ENCODE measurements around the gene MANF. TPM values are rescaled to one million over a fixed set of nuclear protein-coding genes. Genes with fewer than 3 reads are reported as not detected.

MANF gene
- 200 and 285 TPM in 2 replicates for total RNA-seq

DNA sequence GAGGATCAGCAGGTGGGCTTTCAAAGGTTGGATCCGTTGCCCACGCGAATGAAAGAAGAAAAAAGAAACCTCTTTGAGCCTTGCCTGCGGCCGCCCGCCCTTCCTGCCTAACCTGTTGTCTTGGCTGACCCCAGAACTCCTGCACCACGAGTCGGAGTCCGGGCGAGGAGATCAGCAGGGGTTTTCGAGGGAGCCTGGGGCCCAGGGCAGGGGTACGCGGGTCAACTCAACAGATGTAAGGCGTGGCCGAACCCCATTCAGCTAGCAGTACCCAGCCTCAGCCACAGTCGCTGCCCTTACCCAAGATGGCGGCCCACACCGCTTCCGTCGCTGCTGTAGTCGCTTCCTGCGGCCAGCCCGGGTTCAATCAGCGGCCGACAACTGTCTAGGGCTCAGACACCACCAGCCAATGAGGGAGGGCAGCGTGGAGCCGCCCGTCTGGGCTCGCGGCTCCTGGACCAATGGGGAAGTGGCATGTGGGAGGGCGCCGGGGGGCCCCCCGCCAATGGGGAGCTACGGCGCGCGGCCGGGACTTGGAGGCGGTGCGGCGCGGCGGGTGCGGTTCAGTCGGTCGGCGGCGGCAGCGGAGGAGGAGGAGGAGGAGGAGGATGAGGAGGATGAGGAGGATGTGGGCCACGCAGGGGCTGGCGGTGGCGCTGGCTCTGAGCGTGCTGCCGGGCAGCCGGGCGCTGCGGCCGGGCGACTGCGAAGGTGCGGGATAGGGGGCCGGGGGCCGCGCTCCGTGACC is at the start of gene MANF:
MANF (plus strand) TSS at position 566 of the 748 bp plus-strand sequence; CDS start at position 618, 52 bp downstream.

DNA sequence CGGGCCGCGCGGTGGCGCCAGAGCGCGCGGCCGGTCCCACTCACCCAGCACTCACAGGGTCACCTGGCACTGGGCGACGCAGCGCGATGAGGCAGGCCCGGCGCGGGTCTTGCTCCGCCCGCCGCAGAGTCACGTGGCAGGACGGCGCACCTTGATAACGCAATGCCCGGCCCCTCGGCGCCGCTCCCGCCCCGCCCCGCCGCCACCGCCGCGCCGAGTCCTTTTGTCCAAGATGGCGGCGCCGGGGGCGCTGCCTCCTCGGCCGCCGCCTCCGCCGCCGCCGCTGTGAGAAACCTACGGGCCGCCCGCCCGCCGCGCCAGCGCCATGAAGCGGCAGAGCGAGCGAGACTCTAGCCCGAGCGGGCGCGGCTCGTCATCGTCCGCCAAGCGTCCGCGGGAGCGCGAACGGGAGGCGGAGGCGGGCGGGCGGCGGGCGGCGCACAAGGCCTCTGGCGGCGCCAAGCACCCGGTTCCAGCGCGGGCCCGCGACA is 6.0 kb downstream of the MANF start, which contains the start of gene RBM15B:
RBM15B (plus strand) TSS at position 211 of the 491 bp plus-strand sequence; CDS start at position 326, 115 bp downstream.

Other genes with a start within 250 kb of the MANF start
- 35.7 and 41.9 TPM in 2 replicates for gene RBM15B, start 6.0 kb downstream of the MANF start, total RNA-seq
- gene DCAF1, start 114.7 kb downstream of the MANF start, total RNA-seq = 19.0 and 22.6 TPM in 2 replicates
- 14.9 and 17.5 TPM in 2 replicates for gene RAD54L2, start 153.4 kb downstream of the MANF start, total RNA-seq

Data from uterine smooth muscle cell (primary cell).